GM21390 (cell line): Measurements from ENCODE around the gene CTNS.

Experiments used
- ATAC-seq: cut with Tn5 transposase; IDR thresholded peaks from one replicate; pipeline ENCODE4 v1.9.1; 2021; ENCODE audit not compliant: unreplicated experiment

CTNS gene

DNA sequence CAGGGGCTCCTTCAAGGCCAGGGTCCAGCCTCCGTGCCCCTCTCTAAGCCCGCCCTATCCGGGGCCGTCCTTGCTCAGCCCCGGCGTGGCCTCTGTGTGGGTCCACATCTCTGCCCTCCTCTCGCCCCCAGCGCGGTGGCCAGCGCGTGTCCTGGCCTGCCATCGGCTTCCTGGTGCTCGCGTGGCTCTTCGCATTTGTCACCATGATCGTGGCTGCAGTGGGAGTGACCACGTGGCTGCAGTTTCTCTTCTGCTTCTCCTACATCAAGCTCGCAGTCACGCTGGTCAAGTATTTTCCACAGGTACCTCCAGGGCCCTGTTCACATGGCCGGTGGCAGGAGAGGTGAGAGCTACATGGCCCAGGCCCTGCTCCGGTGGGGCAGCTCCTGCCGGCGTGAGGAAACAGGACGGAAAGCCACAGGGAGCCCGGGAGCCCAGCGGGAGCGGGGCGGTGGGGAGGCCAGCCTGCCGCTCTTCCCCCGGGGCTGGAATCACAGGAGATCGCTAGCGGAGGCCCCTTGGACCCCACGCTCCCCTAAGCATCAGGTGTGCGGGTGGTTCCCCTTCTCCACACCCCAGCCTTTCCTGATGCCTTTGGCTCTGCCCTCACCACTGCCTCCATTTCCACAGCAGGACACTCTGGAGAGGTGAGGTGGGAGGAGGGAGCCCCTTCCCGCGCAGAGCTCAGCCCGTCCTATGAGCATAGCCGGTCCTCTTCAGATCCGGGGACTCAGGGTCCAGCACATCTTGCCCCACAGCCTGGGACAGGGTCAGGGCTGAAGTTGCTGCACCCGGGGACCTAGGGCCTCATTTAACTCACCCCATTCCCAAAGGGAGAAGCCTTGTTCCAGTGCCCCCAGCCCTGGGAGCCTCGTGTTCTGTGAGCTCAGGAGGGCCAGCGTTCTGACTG lies 21.6 kb downstream of the CTNS start:
- ATAC-seq = no peak

DNA sequence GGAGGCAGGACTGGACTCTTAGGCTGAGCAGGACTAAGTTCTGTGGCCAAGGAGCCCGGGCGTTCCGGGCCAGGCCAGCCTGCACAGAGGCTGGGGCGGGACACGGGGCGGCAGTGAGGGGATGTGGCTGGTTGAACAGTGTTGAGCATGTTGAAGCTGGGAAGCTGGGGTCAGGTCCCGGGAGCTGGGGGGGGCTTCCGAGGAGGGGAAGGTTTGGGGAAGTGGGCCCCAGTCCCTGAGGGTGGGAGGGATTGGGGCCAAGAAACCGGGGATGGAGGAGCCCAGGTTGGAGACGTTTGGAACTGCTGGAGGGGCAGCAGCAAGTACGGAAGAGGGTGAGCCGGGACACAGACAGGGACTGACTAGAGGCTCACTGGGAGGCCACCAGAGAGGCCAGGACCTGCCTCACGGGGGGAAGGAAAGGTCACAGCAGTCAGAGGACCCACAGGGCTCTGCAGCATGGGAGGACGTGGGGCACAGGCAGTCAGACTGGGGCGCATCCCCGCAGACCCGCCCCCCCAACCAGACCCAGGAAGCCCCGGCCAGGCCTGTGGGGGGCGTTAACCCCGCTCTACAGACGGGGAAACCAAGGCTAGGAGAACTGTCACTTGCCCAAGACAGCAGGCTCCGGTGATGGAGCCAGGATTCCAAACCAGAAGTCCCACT lies 22.4 kb downstream of the CTNS start:
- no peak for ATAC-seq

DNA sequence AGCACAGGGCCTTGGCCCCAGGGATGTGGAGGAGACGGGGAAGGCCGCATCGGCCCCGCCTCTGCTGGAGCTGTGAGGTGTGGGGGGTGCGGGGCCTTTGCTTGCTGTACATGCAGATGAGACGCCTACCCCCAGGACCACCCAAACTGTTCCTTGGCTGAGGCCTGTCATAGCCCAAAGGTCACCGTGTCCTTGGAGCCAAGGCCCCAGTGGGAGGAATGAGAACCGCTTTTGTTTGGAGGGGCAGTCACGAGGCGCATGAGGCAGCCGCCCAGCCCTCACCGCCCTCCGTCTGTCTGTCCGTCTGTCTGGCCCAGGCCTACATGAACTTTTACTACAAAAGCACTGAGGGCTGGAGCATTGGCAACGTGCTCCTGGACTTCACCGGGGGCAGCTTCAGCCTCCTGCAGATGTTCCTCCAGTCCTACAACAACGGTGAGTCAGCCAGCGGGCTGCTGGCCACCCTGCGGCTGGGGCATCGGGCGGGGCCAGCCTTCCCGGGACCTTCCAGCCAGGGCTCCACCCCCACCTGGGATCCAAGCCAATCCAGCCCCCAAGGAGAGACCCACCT lies 23.1 kb downstream of the CTNS start:
- ATAC-seq = no peak

DNA sequence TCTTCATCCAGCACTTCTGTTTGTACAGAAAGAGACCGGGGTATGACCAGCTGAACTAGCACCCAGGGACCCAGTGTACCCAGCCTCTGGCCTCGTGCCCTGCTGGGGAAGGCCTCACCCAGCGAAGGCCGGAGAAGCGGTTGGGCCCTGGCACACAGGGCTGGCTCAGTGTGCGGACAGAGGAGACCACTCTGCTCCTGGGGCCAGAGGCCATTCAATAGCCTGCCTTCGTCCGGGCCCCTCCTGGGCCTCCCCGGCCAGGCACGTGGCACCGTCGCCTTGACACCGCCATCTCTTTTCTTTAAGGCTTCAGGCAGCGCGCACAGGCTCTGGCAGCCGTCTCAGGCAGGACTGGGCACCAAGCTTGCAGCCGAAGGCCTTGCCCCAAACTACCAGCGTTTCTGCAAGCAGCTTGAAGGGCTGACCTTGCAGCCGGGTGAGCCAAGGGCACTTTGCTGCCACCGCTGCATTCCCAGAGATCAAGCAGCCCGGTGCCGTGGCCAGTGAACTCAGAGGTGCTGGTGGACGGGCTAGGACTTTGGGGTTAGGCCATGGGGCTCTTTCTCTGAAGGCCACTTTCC lies 23.8 kb downstream of the CTNS start:
- ATAC-seq = no peak

DNA sequence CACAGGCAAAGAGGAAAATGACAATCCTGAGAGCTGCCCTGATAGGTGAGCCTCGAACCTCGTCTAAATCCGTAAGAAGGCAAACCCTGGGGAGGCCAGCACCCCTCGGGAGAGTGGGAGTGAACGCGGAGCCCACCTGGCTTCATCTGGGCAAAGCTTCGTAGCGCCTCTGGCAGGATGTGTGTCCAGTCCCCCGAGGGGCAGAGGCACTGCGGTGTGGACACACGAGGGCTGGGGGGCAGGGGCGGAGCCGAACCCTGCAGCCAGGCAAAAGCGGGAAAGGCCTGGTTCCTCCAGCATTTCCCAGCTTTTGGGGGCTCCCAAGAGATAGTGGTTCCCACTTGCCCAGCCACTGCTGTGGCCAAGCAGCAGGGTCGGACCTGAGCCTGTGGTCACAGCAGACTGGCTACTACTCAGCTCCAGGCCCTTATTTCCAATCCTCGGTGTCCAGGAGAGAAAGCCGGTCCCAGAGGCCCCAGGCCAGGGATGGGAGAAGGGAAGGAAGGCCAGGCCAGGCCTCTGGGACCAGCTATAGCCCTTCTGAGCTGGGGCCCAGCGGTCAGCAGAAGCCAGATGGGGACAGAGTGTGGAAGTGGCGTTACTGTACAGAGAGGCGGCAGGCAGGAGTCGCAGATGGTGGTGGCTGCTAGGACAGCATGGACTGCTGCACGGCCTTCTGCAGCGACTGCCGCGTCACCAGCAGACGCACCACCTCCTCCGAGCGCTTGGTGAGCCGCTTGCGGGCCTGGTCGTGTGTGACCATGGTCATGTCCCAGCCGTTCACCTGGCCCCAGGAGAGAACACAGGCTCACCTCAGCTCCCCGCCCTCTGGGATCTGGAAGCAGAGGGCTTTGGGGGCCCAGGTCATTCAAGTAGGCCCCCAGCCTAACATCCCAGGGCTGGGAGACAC lies 26.8 kb downstream of the CTNS start:
- ATAC-seq = no peak

DNA sequence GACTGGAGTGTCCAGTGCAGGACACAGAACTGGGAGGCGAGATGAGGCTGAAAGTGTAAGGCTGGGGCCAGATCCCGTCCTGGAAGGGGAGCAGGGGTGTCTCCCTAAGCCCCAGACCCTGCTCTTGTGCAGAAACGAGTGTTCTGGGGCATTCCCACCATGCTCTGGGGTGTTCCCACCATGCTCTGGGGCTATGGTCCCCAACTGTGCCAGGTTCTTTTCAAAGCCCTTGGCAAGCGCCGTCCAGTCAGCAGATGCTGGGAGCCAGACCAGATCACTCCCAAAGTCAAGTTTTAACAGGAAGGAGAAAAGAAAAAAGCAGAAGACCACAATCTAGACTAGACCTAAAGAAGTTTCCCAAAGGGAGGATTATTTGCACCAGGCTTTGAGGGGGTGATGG lies 29.3 kb downstream of the CTNS start:
- ATAC-seq = no peak

DNA sequence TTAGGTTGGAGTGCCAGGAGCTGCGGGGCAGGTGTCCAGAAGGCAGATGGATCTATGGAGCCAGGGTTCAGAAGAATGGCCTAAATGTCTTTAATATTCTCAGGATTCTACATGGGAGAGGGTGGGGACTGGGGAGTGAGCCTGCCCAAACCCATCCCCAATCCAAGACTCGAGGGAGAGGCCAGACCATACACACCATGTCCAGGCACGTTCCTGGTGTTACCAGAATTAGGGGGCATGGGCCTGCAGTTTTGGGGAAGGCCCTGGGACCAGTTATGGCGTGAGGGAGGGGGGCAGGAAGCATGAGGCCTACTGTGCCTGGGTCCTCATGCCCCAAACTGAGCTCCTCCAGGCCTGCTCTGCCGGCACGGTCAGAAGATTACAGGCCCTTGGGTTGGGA lies 30.0 kb downstream of the CTNS start:
- no peak for ATAC-seq

DNA sequence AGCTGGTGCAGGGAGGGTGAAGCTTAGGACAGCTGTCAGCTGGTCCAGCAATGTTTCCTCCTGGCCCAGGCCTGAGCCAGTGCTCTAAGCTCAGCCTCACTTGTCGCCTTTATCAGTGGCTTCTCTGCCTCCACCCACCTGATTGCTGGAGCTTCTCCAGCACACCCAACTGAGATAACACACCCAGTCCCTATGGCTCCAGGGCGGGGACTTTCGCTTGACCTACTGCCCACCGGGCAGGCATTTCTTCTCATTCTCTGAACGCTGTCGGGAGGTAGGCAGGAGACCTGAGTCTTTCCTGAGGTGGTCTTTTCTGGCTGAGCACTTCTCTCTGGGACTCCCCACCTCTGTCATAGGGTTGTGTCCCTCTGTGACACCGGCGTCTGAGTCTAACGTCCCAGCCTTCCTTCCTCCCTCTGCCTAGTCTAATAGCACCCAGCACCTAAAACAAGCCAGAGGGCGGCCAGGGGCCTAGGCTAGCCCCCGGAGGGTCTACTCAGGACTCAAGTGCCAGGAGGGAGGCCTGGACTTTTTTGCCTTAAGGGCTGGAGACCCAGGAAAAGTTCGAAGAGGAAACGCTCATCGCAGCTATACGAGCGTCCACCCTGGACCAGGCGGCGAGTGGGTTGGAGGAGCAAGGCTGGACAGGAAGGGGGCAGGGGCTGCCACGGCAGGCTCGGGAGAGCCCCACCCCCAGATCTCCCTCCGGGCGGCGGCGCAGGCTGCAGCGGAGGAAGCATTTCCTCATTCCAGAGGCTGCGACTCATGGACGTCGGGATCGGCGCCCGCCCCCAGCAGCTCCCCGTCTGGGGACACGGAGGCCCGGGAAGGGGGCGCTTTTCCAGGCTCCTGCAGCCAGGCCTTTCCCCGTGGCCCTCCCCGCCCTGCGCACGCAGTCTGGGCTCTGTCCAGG lies 31.1 kb downstream of the CTNS start:
- peak; percentile 3 for ATAC-seq

DNA sequence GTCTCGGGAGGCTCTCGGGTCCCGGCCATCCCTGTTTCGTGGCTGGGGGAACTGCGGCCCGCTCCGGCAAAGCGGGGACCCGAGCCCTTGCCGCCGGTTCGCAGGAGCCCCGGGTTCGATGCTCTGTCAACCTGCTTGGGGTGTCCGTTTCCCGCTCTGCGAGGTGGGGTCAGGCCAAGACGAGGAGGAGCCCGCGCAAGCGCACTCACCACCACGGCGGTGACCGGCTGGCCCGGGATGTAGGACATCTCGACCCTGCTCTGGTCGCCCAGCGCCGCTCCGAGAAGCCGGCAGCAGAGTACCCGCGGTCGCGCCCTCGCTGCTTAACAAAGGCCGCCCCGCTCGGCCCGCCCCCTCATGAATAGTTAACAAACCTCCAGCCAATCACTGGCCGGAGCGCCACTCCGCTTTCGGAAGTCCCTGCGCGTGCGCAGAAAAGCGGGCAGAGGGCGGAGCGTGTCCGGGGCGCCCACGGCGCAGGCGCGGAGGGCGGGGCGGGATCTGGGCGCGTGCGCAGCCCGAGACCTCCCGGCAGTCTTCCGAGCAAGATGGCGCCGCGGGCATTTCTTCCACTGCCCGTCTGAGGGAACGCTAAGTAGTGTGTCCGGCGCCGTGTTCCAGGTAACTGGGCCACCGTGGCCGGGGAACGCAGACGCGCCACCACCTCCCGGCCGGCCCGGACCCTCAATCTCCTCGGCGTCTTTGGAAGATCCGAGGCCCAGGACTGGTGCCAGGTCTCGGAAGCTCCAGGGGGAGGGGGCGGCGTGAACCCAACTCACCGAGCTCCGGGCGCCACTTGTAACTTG lies 31.9 kb downstream of the CTNS start, which contains the start of the genes EMC6 and TAX1BP3:
EMC6 (plus strand) TSS at position 534 of the 806 bp plus-strand sequence. CDS start 335 bp downstream, outside the sequence.
TAX1BP3 (minus strand) TSS at position 300 of the 806 bp plus-strand sequence; CDS start at position 248, 52 bp downstream.
- peak; percentile 84 for ATAC-seq

DNA sequence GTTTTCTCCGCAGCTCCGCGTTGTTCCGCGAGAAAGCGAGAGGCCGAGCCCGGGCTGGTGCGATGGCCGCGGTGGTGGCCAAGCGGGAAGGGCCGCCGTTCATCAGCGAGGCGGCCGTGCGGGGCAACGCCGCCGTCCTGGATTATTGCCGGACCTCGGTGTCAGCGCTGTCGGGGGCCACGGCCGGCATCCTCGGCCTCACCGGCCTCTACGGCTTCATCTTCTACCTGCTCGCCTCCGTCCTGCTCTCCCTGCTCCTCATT lies 32.5 kb downstream of the CTNS start:
- ATAC-seq = peak; percentile 4

DNA sequence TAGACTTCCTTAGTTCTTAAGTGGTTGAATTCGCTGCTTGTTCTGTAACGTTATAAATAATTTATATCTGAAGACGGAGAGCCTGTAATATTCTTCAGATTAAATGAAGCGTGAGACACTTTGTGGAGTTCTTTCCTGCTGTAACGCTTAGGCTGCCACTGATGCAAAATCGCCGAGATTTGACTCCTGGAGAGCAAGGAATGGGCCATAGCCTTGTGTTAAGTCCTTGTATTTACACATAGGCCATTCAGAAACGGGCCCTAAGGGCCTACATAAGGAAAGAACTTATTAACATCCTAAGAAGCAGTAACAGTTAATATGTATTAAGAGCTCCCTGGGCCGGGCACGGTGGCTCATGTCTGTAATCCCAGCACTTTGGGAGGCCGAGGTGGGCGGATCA lies 33.0 kb downstream of the CTNS start:
- ATAC-seq = no peak

DNA sequence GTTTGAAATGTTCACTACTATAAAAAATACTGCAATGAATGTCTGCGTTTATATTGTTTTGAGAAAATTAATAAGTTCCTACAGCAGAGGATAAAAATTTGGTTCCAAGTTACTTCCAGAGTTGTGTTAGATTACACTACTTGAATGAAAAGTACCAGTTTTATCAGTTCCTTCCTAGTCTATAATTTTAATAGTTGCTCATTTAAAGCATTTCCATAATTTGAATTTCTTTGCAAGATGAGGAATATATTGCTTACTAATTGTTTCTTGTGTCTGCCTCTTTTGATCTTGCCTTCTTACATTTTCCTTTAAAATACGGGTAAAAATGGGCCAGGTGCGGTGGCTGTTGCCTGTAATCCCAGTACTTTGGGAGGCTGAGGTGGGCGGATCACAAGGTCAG lies 36.0 kb downstream of the CTNS start:
- no peak for ATAC-seq

DNA sequence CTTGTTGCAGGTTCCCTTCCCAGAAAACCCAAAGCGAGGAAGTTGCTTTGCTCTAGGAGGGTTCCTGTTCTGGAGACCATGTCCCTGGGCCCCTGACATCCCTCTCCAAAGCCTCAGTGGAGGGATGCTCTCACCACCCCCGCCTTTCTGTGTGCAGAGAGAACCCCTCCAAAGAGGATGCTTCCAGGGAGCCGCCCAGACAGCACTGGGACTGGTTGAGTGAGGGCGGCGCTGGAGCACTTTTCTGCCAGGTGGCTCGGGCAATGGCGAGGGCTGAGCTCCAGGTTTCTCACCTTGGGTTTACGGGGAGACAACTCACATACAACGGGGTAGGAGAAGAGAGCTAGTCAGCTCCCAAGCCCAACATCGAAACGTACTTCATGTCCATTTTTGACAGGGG lies 39.3 kb downstream of the CTNS start:
- no peak for ATAC-seq

DNA sequence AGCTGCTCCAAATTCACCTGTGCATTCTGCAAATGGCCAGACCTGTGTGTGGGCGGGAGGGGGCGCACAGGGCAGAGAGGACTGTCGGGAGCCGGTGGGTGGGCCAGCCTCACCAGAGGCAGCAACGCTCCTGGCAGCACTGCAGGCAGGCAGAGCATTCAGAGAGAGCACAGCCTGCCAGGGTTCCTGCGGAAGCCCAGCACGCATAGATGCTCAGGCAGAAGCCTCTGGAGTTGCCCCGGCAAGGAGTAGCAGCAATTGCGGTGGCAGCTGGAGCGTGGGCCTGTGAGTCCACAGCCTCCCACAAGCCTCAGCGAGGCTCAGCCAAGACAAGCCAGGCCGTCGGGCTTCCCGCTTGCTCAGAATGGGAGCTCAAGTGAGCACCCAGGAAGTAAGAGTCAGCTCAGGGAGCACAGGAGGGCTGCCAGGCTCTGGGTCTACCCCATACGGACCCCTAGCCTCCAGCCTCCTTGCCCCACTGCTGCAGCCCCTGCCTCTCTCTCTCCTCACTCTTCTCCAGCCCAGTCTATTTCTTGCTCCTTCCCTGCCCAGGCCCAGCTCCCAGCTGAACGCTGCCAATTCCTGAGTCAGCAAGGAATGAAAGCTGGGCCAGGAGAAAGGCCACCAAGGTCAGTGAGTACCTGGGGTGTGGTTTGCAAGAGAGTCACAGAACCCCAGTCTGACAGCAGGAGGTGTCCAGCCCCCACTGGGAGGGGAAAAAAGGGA lies 41.7 kb downstream of the CTNS start:
- ATAC-seq = no peak

DNA sequence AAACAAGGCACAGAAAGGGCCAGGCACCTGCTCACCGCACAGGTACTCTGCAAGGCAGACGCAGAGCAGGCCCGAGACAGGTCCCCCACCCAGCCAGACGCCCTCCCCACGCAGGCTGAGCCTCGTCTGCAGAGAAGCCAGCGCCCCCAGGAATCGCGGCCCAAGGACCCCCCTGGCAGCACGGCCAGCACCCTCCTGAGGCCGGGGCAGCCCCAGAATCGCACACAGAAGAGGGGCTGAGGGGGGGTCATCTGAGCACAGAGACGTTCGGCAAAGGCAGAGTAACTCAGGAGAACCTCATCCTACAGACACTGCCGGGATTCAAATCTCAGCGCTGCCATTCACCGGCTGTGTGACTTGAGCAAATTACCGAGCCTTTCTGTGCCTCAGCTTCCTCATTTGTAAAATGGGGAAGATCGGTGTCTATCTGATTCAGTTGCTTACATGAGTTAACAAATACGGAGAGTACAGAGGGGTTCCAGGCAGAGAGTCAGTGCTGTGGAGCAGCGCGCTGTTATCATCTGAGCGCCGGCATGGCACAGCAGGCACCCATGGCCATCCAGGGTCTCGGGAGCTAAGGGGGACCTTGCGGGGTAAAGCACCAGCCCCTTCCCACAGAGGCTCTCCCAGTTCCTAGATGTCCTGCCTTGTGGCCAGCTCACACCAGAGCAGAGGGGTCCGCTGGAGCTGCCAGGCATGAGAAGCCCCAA lies 42.4 kb downstream of the CTNS start:
- ATAC-seq = no peak

DNA sequence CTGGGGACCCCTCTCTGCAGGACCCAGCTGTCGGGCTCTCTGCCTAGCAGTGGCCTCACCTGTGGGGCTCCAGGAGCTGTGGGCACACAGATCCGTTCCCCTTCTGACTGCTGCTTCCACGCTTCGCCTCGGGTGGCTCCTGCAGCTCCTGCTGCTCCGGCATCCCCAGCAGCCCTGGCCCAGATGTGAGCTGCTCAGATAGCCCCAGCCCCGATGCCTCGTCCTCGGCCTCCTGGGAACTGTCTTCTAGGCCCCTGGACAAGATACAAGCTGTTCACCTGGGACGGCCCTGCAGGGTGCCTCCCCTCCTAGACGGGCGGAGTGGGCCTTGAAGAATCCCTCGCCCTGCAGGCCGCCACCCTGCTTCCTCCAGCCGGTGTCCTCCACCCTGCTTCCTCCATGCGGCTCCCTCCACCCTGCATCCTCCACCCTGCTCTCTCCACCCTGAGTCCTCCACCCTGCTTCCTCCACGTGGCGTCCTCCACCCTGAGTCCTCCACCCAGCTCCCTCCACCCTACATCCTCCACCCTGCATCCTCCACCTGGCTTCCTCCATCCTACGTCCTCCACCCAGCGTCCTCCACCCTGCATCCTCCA lies 43.1 kb downstream of the CTNS start:
- ATAC-seq = no peak

DNA sequence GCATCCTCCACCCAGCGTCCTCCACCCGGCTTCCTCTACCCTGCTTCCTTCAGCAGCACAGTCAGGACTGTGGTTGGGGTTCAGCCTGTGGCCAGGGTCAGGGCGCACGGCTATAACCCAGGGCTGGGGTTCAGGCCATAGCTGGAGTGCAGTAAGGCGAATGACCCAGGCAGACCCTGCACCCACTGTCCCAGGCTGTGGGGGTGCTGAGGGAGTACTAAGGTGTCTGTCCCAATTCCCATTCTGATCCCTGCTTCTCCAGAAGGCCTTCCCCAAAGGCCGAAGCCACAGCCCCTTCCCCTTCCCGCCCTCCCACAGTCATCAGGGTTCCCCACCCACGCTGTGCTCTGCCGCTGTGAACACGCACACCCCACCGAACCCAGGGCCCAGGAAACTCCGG lies 44.5 kb downstream of the CTNS start:
- ATAC-seq = no peak
